ENCODE measurements around the gene EFCAB6. TPM values are rescaled to one million over a fixed set of nuclear protein-coding genes. Genes with fewer than 3 reads are reported as not detected.

Gene EFCAB6
- total and polyA plus RNA-seq, 4 donors = 0.14 to 2.1 (median 0.53) TPM

- TF ChIP-seq, protein P1, sequence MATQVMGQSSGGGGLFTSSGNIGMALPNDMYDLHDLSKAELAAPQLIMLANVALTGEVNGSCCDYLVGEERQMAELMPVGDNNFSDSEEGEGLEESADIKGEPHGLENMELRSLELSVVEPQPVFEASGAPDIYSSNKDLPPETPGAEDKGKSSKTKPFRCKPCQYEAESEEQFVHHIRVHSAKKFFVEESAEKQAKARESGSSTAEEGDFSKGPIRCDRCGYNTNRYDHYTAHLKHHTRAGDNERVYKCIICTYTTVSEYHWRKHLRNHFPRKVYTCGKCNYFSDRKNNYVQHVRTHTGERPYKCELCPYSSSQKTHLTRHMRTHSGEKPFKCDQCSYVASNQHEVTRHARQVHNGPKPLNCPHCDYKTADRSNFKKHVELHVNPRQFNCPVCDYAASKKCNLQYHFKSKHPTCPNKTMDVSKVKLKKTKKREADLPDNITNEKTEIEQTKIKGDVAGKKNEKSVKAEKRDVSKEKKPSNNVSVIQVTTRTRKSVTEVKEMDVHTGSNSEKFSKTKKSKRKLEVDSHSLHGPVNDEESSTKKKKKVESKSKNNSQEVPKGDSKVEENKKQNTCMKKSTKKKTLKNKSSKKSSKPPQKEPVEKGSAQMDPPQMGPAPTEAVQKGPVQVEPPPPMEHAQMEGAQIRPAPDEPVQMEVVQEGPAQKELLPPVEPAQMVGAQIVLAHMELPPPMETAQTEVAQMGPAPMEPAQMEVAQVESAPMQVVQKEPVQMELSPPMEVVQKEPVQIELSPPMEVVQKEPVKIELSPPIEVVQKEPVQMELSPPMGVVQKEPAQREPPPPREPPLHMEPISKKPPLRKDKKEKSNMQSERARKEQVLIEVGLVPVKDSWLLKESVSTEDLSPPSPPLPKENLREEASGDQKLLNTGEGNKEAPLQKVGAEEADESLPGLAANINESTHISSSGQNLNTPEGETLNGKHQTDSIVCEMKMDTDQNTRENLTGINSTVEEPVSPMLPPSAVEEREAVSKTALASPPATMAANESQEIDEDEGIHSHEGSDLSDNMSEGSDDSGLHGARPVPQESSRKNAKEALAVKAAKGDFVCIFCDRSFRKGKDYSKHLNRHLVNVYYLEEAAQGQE (IDR thresholded peaks at IDR 0.05) = no peak
Measured at GRCh38 chr22:43776081-43776670, 35.9 kb downstream of the EFCAB6 start (continued).

DNA sequence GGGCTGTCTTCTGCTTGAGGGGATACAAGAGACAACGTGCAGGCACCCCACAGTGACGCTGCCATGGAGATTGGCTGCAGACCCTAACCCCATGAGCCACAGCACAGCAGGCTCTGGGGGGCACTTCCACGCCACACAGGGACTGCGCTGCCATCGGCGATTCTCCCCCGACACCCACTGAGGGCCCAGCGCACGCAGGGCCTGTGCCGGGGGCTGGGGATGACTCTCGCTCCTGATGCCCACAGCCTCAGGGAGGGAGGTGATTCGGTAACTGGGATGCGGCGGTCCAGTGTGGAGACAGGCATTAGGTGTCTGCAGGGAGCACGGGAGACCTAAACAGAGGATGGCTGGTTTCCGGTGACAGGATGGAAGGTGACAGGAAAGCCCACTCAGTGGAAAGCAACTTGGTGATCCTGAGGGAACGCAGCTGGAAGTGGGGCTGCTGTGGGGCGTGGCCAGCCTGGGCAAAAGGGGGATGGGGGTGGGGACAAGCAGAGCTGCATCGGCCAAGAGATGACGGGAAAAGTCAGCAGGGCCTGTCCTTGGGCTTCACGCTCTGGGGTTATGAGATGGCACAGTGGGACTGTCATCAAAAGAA is 37.7 kb downstream of the EFCAB6 start:
- Histone ChIP-seq H3K36me3 (ENCODE audit: control insufficient read depth in 4 of 4, insufficient read depth in 3 of 4, low read depth in 1 of 4, low read length in 3 of 4) (no peaks in the 10 kb centered on the region), H3K4me3 (ENCODE audit: low read depth in 1 of 3, low read length in 3 of 3) (no peak overlapping the region), H3K27ac (ENCODE audit: low read depth in 1 of 2, low read length in 2 of 2) (no peak overlapping the region), H3K9me3 (ENCODE audit: control insufficient read depth in 4 of 4, low read length in 3 of 4) (no peaks in the 10 kb centered on the region), H3K27me3 (ENCODE audit: control insufficient read depth in 4 of 4, insufficient read depth in 4 of 4, low read length in 3 of 4) (no peaks in the 10 kb centered on the region), H3K9ac (ENCODE audit: low read depth in 1 of 2, low read length in 2 of 2) (no peak overlapping the region), H3K4me1 (ENCODE audit: control insufficient read depth in 4 of 4, insufficient read depth in 4 of 4, low read length in 3 of 4) (no peaks in the 10 kb centered on the region)
- no peak for DNase-seq (ENCODE audit: low spot score)
- 94% methylated on average over 21 of the region's 21 CpGs for WGBS
- TF ChIP-seq, protein P2, sequence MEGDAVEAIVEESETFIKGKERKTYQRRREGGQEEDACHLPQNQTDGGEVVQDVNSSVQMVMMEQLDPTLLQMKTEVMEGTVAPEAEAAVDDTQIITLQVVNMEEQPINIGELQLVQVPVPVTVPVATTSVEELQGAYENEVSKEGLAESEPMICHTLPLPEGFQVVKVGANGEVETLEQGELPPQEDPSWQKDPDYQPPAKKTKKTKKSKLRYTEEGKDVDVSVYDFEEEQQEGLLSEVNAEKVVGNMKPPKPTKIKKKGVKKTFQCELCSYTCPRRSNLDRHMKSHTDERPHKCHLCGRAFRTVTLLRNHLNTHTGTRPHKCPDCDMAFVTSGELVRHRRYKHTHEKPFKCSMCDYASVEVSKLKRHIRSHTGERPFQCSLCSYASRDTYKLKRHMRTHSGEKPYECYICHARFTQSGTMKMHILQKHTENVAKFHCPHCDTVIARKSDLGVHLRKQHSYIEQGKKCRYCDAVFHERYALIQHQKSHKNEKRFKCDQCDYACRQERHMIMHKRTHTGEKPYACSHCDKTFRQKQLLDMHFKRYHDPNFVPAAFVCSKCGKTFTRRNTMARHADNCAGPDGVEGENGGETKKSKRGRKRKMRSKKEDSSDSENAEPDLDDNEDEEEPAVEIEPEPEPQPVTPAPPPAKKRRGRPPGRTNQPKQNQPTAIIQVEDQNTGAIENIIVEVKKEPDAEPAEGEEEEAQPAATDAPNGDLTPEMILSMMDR (IDR thresholded peaks at IDR 0.05; ENCODE audit: low read depth, low read length, missing input control) = no peak
- no peak for TF ChIP-seq RXRA (IDR thresholded peaks at IDR 0.05)
- no peak for TF ChIP-seq JUND (IDR thresholded peaks at IDR 0.05)
- TF ChIP-seq SP1 (IDR thresholded peaks at IDR 0.05) = no peak
- no peak for TF ChIP-seq GABPA (IDR thresholded peaks at IDR 0.05 in 1 of 2, conservative IDR thresholded peaks at IDR 0.05 in 1 of 2)
- TF ChIP-seq, protein P1 (IDR thresholded peaks at IDR 0.05) = no peak
- TF ChIP-seq ZBTB33 (IDR thresholded peaks at IDR 0.05) = no peak
- no peak for TF ChIP-seq FOXA1 (IDR thresholded peaks at IDR 0.05)
- no peak for TF ChIP-seq HNF4A (conservative IDR thresholded peaks at IDR 0.05)
- no peak for TF ChIP-seq ATF3 (IDR thresholded peaks at IDR 0.05)
- no peak for TF ChIP-seq RAD21 (IDR thresholded peaks at IDR 0.05)
- no peak for TF ChIP-seq HNF4G (IDR thresholded peaks at IDR 0.05)
